OCI-LY1 (cell line): Measurements from ENCODE around the gene CTSH.

Source experiments
- H2AFZ ChIP-seq: fragments of 200-600 bp; sonication (generic), shearing (Covaris generic); 2 replicates; pipeline ENCODE4 v1.6.0; 2014; ENCODE audit warnings: antibody characterized with exemption, mild to moderate bottlenecking, low read length
- H3F3A ChIP-seq: fragments of 200-600 bp; sonication (generic), shearing (Covaris generic); 2 replicates; pipeline ENCODE4 v1.6.0; 2014; ENCODE audit warnings: mild to moderate bottlenecking, antibody characterized with exemption, low read length, moderate library complexity; ENCODE audit not compliant: insufficient read depth
- H3K27ac ChIP-seq: fragments of 200-600 bp; sonication (generic); 2 replicates; pipeline ENCODE4 v1.5.1; 2014; ENCODE audit warnings: low read length, mixed run types, mild to moderate bottlenecking, low read depth; ENCODE audit not compliant: poor library complexity, severe bottlenecking
- H3K27me3 ChIP-seq: fragments of 200-600 bp; sonication (generic); 2 replicates; pipeline ENCODE4 v1.6.0; 2014; ENCODE audit warnings: antibody characterized with exemption, mild to moderate bottlenecking, low read length, moderate library complexity; ENCODE audit not compliant: insufficient read depth
- H3K36me3 ChIP-seq: fragments of 200-600 bp; sonication (generic); 2 replicates; pipeline ENCODE4 v1.6.1; 2014; ENCODE audit warnings: mild to moderate bottlenecking, antibody characterized with exemption, low read length, moderate library complexity, mixed read lengths; ENCODE audit not compliant: insufficient read depth
- H3K4me1 ChIP-seq: fragments of 200-600 bp; sonication (generic); 2 replicates; pipeline ENCODE4 v1.5.1; 2014; ENCODE audit warnings: mild to moderate bottlenecking, low read length, moderate library complexity; ENCODE audit not compliant: insufficient read depth, severe bottlenecking
- H3K4me2 ChIP-seq: fragments of 200-600 bp; sonication (generic), shearing (Covaris generic); 2 replicates; pipeline ENCODE4 v1.6.1; 2014; ENCODE audit warnings: low read length
- H3K4me3 ChIP-seq: fragments of 200-600 bp; sonication (generic); 2 replicates; pipeline ENCODE4 v1.5.1; 2014; ENCODE audit warnings: low read length, low read depth, mild to moderate bottlenecking, mixed read lengths; ENCODE audit not compliant: poor library complexity, severe bottlenecking
- H3K79me2 ChIP-seq: fragments of 200-600 bp; shearing (Covaris generic); 2 replicates; pipeline ENCODE4 v1.6.1; 2016; ENCODE audit warnings: mixed run types, low read length, mixed read lengths; ENCODE audit not compliant: insufficient read depth
- H3K9ac ChIP-seq: fragments of 200-600 bp; sonication (generic), shearing (Covaris generic); 2 replicates; pipeline ENCODE4 v1.6.1; 2014; ENCODE audit warnings: mild to moderate bottlenecking, low read length, mixed read lengths
- H3K9me2 ChIP-seq: fragments of 200-600 bp; sonication (generic), shearing (Covaris generic); 2 replicates; pipeline ENCODE4 v1.6.1; 2014; ENCODE audit warnings: low read depth, mild to moderate bottlenecking, low read length, mixed read lengths
- H3K9me3 ChIP-seq: fragments of 200-600 bp; shearing (Covaris generic); 2 replicates; pipeline ENCODE4 v1.6.1; 2014; ENCODE audit warnings: low read length, mixed read lengths
- H4K20me1 ChIP-seq: fragments of 200-600 bp; sonication (generic), shearing (Covaris generic); 2 replicates; pipeline ENCODE4 v1.6.0; 2016; ENCODE audit warnings: mild to moderate bottlenecking, low read length; ENCODE audit not compliant: insufficient read depth
- CTCF ChIP-seq: fragments of 200-600 bp; sonication (generic), shearing (Covaris generic); IDR thresholded peaks from 2 replicates; pipeline ENCODE4 v1.5.1; 2017; ENCODE audit warnings: mild to moderate bottlenecking, antibody characterized with exemption, low read length, moderate library complexity, mixed read lengths
- EZH2 ChIP-seq: fragments of 200-600 bp; sonication (generic), shearing (Covaris generic); IDR thresholded peaks from 2 replicates; pipeline ENCODE4 v1.8.0; 2017; ENCODE audit warnings: borderline replicate concordance, mixed run types, mild to moderate bottlenecking, antibody characterized with exemption, low read length, moderate library complexity, mixed read lengths

Gene CTSH

GRCh38 chr15:78921940-78922339, 22.9 kb downstream of the CTSH start:
- peaks cover 77% of the 10 kb centered on the region for H3K36me3 ChIP-seq
- no peaks in the 10 kb centered on the region for H4K20me1 ChIP-seq
- TF ChIP-seq EZH2: no peak
- TF ChIP-seq CTCF: peak; percentile 39; the same call in 1 of the 2 replicates
- peak overlapping the region; percentile 4; the same call in 1 of the 2 replicates for H3K4me2 ChIP-seq
- peak overlapping the region; percentile 60 for H3K27ac ChIP-seq
- H2AFZ ChIP-seq: no peak overlapping the region
- H3F3A ChIP-seq: no peaks in the 10 kb centered on the region
- peaks cover 24% of the 10 kb centered on the region for H3K4me1 ChIP-seq
- H3K79me2 ChIP-seq: no peaks in the 10 kb centered on the region
- no peaks in the 10 kb centered on the region for H3K9me2 ChIP-seq
- H3K4me3 ChIP-seq: no peak overlapping the region
- no peaks in the 10 kb centered on the region for H3K9me3 ChIP-seq
- peak overlapping the region; percentile 39; the same call in 1 of the 2 replicates for H3K9ac ChIP-seq
- no peaks in the 10 kb centered on the region for H3K27me3 ChIP-seq

GRCh38 chr15:78921517-78921916, 23.3 kb downstream of the CTSH start:
- no peaks in the 10 kb centered on the region for H3K9me2 ChIP-seq
- peak overlapping the region; percentile 4; the same call in 1 of the 2 replicates for H3K4me2 ChIP-seq
- peak overlapping the region; percentile 60 for H3K27ac ChIP-seq
- no peaks in the 10 kb centered on the region for H3F3A ChIP-seq
- H3K79me2 ChIP-seq: no peaks in the 10 kb centered on the region
- TF ChIP-seq CTCF (no peak), EZH2 (no peak)
- peak overlapping the region; percentile 33; the same call in 1 of the 2 replicates for H3K9ac ChIP-seq
- H3K27me3 ChIP-seq: no peaks in the 10 kb centered on the region
- H2AFZ ChIP-seq: no peak overlapping the region
- no peaks in the 10 kb centered on the region for H4K20me1 ChIP-seq
- no peaks in the 10 kb centered on the region for H3K9me3 ChIP-seq
- H3K4me3 ChIP-seq: no peak overlapping the region
- peaks cover 20% of the 10 kb centered on the region for H3K4me1 ChIP-seq
- H3K36me3 ChIP-seq: peaks cover 73% of the 10 kb centered on the region

GRCh38 chr15:78917888-78918287, 27.0 kb downstream of the CTSH start:
- H3K27ac ChIP-seq: no peak overlapping the region
- H2AFZ ChIP-seq: no peak overlapping the region
- TF ChIP-seq CTCF: no peak
- no peak for TF ChIP-seq EZH2
- H3K9me2 ChIP-seq: no peaks in the 10 kb centered on the region
- no peaks in the 10 kb centered on the region for H3K9me3 ChIP-seq
- H4K20me1 ChIP-seq: no peaks in the 10 kb centered on the region
- H3K4me1 ChIP-seq: peaks cover 15% of the 10 kb centered on the region
- no peaks in the 10 kb centered on the region for H3K27me3 ChIP-seq
- H3K4me2 ChIP-seq: no peak overlapping the region
- H3F3A ChIP-seq: no peaks in the 10 kb centered on the region
- no peak overlapping the region for H3K9ac ChIP-seq
- no peaks in the 10 kb centered on the region for H3K79me2 ChIP-seq
- H3K4me3 ChIP-seq: no peak overlapping the region
- H3K36me3 ChIP-seq: peaks cover 60% of the 10 kb centered on the region
